ENCODE data around the gene PDS5B. TPM values are rescaled to one million over a fixed set of nuclear protein-coding genes. Genes with fewer than 3 reads are reported as not detected.

PDS5B gene
- total and polyA plus RNA-seq, 10 of the 15 experiments (the other 5 are each of a cell fraction or from before 2014, with no cell fraction given) = 15.4 to 55.3 (median 30.7) TPM

GRCh38 chr13:32669030-32669646 is 82.9 kb downstream of the PDS5B start:
- H3K9ac ChIP-seq (ENCODE audit: control insufficient read depth, insufficient read depth, low read length) = no peak overlapping the region
- ATAC-seq = peak; percentile 78
- no peaks in the 10 kb centered on the region for H3K27me3 ChIP-seq (replicated peaks in 1 of 2; ENCODE audit: control insufficient read depth in 2 of 2, insufficient read depth in 2 of 2, low read length in 1 of 2)
- intact Hi-C loops (cut with micrococcal nuclease; ENCODE audit: unreplicated experiment) = loop anchor here (1.0 kb wide), 1 partner anchor 83 kb away; the partner anchor contains the start of gene PDS5B
- H4K20me1 ChIP-seq (ENCODE audit: control insufficient read depth, insufficient read depth) = no peaks in the 10 kb centered on the region
- SMC1A ChIA-PET (ENCODE audit: uncharacterized antibody, unreplicated experiment) = interaction anchor here (0.6 to 5.6 kb wide), 20 partner anchors 8 to 559 kb away, joined by 3 to 47 read pairs (median 4); partner anchors contain the start of gene PDS5B
- 67% methylated on average over 3 of the region's 3 CpGs for WGBS (ENCODE audit: insufficient coverage, insufficient replicate concordance, low lambda C conversion rate, missing lambda C conversion rate)
- no peak overlapping the region for H3K4me3 ChIP-seq
- H2AFZ ChIP-seq (ENCODE audit: control insufficient read depth, low read depth, low read length) = no peak overlapping the region
- no peaks in the 10 kb centered on the region for H3K79me2 ChIP-seq (ENCODE audit: control insufficient read depth, insufficient read depth, low read length)
- in situ Hi-C loops (cut with MboI) = no loop called here
- H3K27ac ChIP-seq (ENCODE audit: control insufficient read depth, insufficient read depth) = no peak overlapping the region
- RAD21 ChIA-PET (ENCODE audit: unreplicated experiment) = interaction anchor here (0.5 to 5.0 kb wide), 11 partner anchors 10 to 394 kb away, joined by 3 to 30 read pairs (median 6); partner anchors contain the start of gene PDS5B
- H3K36me3 ChIP-seq (ENCODE audit: control insufficient read depth in 2 of 2, insufficient read depth in 2 of 2, low read length in 1 of 2) = peaks cover 0 to 4% of the 10 kb centered on the region in 2 experiments; a peak in 2 of 4 replicates
- H3K9me3 ChIP-seq (replicated peaks; ENCODE audit: control insufficient read depth, insufficient read depth, low read length) = no peaks in the 10 kb centered on the region
- no peak overlapping the region for H3K4me2 ChIP-seq (ENCODE audit: control insufficient read depth, insufficient read depth)
- CTCF ChIA-PET = interaction anchor here (0.6 to 5.1 kb wide), 44 partner anchors 9 to 1476 kb away, joined by 3 to 54 read pairs (median 4); partner anchors contain the start of gene PDS5B
- TSS peak; percentile 18 for BruUV-seq (replicated peaks)
- H3K4me1 ChIP-seq (ENCODE audit: control insufficient read depth, insufficient read depth, low read length) = no peaks in the 10 kb centered on the region
- FAIRE-seq = peak; percentile 86
- POLR2A ChIA-PET = interaction anchor here (0.7 kb wide), 1 partner anchor 86 kb away, joined by 3 read pairs; no protein-coding TSS in a partner anchor
- DNase-seq (ENCODE audit: low read depth, low spot score) = no peak
- TF ChIP-seq YY1 (IDR thresholded peaks at IDR 0.05; ENCODE audit: low read depth, low read length) (0 out of 2 replicates have a peak, but pooled peaks have one; percentile 29), RAD51 (IDR thresholded peaks at IDR 0.05) (no peak), PRDM15 (CRISPR knock-in tag; IDR thresholded peaks at IDR 0.05) (no peak), CEBPZ (IDR thresholded peaks at IDR 0.05; ENCODE audit: low read depth, low read length) (no peak), BRCA1 (IDR thresholded peaks at IDR 0.05; ENCODE audit: low read depth, low read length) (no peak), TAF1 (IDR thresholded peaks at IDR 0.05; ENCODE audit: borderline replicate concordance, low read depth, low read length) (no peak), IKZF2 (IDR thresholded peaks at IDR 0.05) (no peak), PAX8 (IDR thresholded peaks at IDR 0.05) (no peak), ZNF384 (IDR thresholded peaks at IDR 0.05; ENCODE audit: borderline replicate concordance, low read depth, low read length) (peak; percentile 94), BCL11A (IDR thresholded peaks at IDR 0.05; ENCODE audit: low read depth, low read length) (no peak), SIX5 (IDR thresholded peaks at IDR 0.05; ENCODE audit: low read depth, low read length, severe bottlenecking) (no peak), MLLT1 (IDR thresholded peaks at IDR 0.05) (no peak), SREBF2 (IDR thresholded peaks at IDR 0.05; ENCODE audit: low read length) (no peak)

Data from GM12878 (cell line).